Stomach (tissue), 9 donors: ENCODE data around the gene TNIP3. TPM values are rescaled to one million over a fixed set of nuclear protein-coding genes. Genes with fewer than 3 reads are reported as not detected.

Source experiments
- DNase-seq, 2 donors: peaks; one replicate each; pipeline versions ENCODE4 v3.0.0 to v3.0.0-alpha.2; 2013 to 2019
- H3K27ac ChIP-seq, 5 donors: fragments of 200-600 bp in 4 of 5; sonication (generic) in 4 of 5; one replicate each; pipeline ENCODE4 v1.5.1; 2013 to 2019; ENCODE audit warnings: mild to moderate bottlenecking in 1 of 5, moderate library complexity in 1 of 5
- H3K27me3 ChIP-seq, 3 donors: fragments of 200-600 bp; sonication (generic); one replicate each; pipeline ENCODE4 v1.5.1; 2017 to 2019; ENCODE audit warnings: mixed run types in 1 of 3
- H3K36me3 ChIP-seq, 4 donors: fragments of 200-600 bp; sonication (generic); 1 replicate in 3 of 4; 2 replicates in 1 of 4; pipeline ENCODE4 v1.5.1; 2016 to 2019
- H3K4me1 ChIP-seq, 4 donors: fragments of 200-600 bp; sonication (generic); one replicate each; pipeline ENCODE4 v1.5.1; 2016 to 2019
- H3K4me3 ChIP-seq, 4 donors: fragments of 200-600 bp; sonication (generic) in 3 of 4; one replicate each; pipeline ENCODE4 v1.5.1; 2016 to 2019; ENCODE audit warnings: mild to moderate bottlenecking in 1 of 4
- H3K9me3 ChIP-seq, 4 donors: fragments of 200-600 bp; sonication (generic); one replicate each; pipeline ENCODE4 v1.5.1; 2016 to 2019
- CTCF ChIP-seq, 7 experiments: fragments of 450-650 bp in 4 of 7; fragments of 200-600 bp in 3 of 7; sonication (generic) in 3 of 7; IDR thresholded peaks; one replicate each; pipeline ENCODE4 v1.5.1; 2016 to 2019; ENCODE audit warnings: antibody characterized with exemption in 7 of 7, control low read depth in 2 of 7, mild to moderate bottlenecking in 1 of 7
- EP300 ChIP-seq: sonication (generic); formaldehyde crosslinking; IDR thresholded peaks from one replicate; pipeline ENCODE4 v1.6.1; 2017; ENCODE audit warnings: antibody characterized with exemption
- POLR2A ChIP-seq, 4 donors: fragments of 450-650 bp; IDR thresholded peaks; one replicate each; pipeline ENCODE4 v1.6.1; 2016; ENCODE audit warnings: antibody characterized with exemption in 4 of 4, control low read depth in 2 of 4, mild to moderate bottlenecking in 1 of 4, moderate library complexity in 1 of 4
- POLR2AphosphoS5 ChIP-seq, 3 donors: sonication (generic); formaldehyde crosslinking; IDR thresholded peaks; one replicate each; pipeline ENCODE4 v1.6.1; 2016; ENCODE audit warnings: antibody characterized with exemption in 3 of 3
- WGBS, 5 donors: extraction: QIAGEN DNeasy Blood & Tissue Kit in 3 of 5; methylation state at CpG; one replicate each; pipeline versions ENCODE4 v1.1.5 to v1.1.7; 2013 to 2018; 5-methylcytosine and 5-hydroxymethylcytosine counted together
- intact Hi-C: fragments of 100-400 bp; cut with DNase I; formaldehyde crosslinking; loops from one replicate; pipeline ENCODE4 v1.15.1; 2023; ENCODE audit warnings: low total_unique reads
- polyA plus RNA-seq, 3 donors: library from polyadenylated mRNA; stranded (reverse); fragments of 200-250 nt; gene quantifications; one replicate each; pipeline ENCODE4 v1.2.3, GENCODE V29; 2013
- total RNA-seq, 5 donors: library from RNA; depleted of rRNA; stranded (reverse); fragments of >200 nt; gene quantifications; one replicate each; pipeline versions ENCODE4 v1.1.0 to v1.2.3, GENCODE V29; 2014 to 2016
- donor health status: healthy with polysubstance abuse.
- donor health status: Bipolar disorder and iron deficiency.
- donor health status: healthy.

Gene TNIP3
- total and polyA plus RNA-seq, 8 donors, result 0.12 to 5.1 (median 0.74) TPM; not detected in 2

- Histone ChIP-seq H3K27ac (no peak overlapping the region), H3K4me1 (no peaks in the 10 kb centered on the region), H3K27me3 (no peaks in the 10 kb centered on the region), H3K4me3 (no peak overlapping the region), H3K9me3 (no peaks in the 10 kb centered on the region), H3K36me3 (no peaks in the 10 kb centered on the region)
- TF ChIP-seq EP300, result no peak
- no peak for TF ChIP-seq POLR2AphosphoS5 (IDR thresholded peaks at IDR 0.05)
- DNase-seq, result no peak
- intact Hi-C loops, result no loop called here
Measured at GRCh38 chr4:121143131-121143530, 21.0 kb downstream of the TNIP3 start.

DNA sequence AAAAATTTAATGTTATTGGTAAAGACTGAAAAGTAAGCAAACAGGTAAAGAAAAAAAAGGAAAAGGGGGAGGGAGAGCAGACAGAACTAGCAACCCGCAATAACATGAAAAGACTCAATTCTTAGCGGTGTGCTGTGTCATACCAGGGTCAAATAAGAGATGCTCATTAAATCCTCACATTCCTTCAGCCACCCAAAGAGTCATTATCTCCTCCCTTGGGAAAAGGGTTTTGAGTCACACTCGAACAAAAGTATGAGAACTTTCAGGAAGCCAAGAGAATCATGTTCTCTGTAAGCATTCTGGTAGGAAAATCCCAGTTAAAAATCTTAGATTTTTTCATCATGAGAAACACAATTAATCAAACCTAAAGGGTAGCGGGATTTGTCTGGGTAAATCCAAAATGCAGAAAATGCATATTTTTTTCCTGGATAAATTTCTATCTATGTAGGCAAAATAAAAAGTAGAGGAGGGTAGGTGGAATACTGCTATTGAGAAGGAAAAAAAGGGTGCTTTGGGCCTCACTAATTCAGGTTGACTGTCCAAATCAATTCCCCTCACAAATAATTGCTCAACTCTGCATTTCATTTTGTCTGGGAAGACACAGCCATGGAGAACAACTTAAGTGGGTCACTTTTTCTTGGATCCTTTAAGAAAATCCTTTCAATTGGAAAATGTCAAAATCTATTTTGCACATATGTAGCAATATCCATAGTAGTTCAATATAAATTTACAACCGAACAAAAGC, 23.2 kb downstream of the TNIP3 start:
- Histone ChIP-seq H3K4me3 (no peak overlapping the region), H3K27ac (no peak overlapping the region), H3K36me3 (no peaks in the 10 kb centered on the region), H3K4me1 (no peaks in the 10 kb centered on the region), H3K9me3 (no peaks in the 10 kb centered on the region), H3K27me3 (no peaks in the 10 kb centered on the region)
- TF ChIP-seq POLR2AphosphoS5 (IDR thresholded peaks at IDR 0.05), result no peak
- no peak for TF ChIP-seq EP300
- no peak for TF ChIP-seq CTCF (IDR thresholded peaks at IDR 0.05)
- no peak for TF ChIP-seq POLR2A (IDR thresholded peaks at IDR 0.05)
- no peak for DNase-seq
- WGBS, 5 donors, result 87 to 93% (median 89%) methylated on average over 5 of the region's 5 CpGs
- intact Hi-C loops, result no loop called here

GRCh38 chr4:121139533-121140222, 24.4 kb downstream of the TNIP3 start:
- H3K36me3 ChIP-seq, result no peaks in the 10 kb centered on the region
- TF ChIP-seq CTCF (IDR thresholded peaks at IDR 0.05) (no peak), POLR2A (IDR thresholded peaks at IDR 0.05) (no peak), EP300 (no peak), POLR2AphosphoS5 (IDR thresholded peaks at IDR 0.05) (no peak)
- intact Hi-C loops, result no loop called here
- 67 to 74% (median 73%) methylated on average over 7 of the region's 7 CpGs for WGBS, 5 donors
- peak in 1 of 2 donors; percentile 34 for DNase-seq
- H3K27ac ChIP-seq, result no peak overlapping the region
- no peaks in the 10 kb centered on the region for H3K4me1 ChIP-seq
- H3K4me3 ChIP-seq, result no peak overlapping the region
- H3K27me3 ChIP-seq, result no peaks in the 10 kb centered on the region
- H3K9me3 ChIP-seq, result no peaks in the 10 kb centered on the region

- Histone ChIP-seq H3K27me3 (no peaks in the 10 kb centered on the region), H3K36me3 (no peaks in the 10 kb centered on the region), H3K4me3 (no peak overlapping the region), H3K9me3 (no peaks in the 10 kb centered on the region), H3K4me1 (no peaks in the 10 kb centered on the region), H3K27ac (no peak overlapping the region)
- 67 to 79% (median 73%) methylated on average over 5 of the region's 5 CpGs for WGBS, 5 donors
- DNase-seq, result peak in 1 of 2 donors; percentile 7
- TF ChIP-seq CTCF (IDR thresholded peaks at IDR 0.05) (no peak), EP300 (no peak), POLR2AphosphoS5 (IDR thresholded peaks at IDR 0.05) (no peak), POLR2A (IDR thresholded peaks at IDR 0.05) (no peak)
- intact Hi-C loops, result no loop called here
Measured at GRCh38 chr4:121138039-121138825, 25.9 kb downstream of the TNIP3 start.
